Measurements from ENCODE around the gene C1GALT1C1L.

GRCh38 chr2:43725711-43726246, 49.5 kb upstream of the C1GALT1C1L start:
- no peak for TF ChIP-seq CTCF (IDR thresholded peaks at IDR 0.05)
- no peak for TF ChIP-seq POLR2A (IDR thresholded peaks at IDR 0.05)

Data from testis (tissue), 2 donors.